Measurements from ENCODE around the gene FAM120A. TPM values are rescaled to one million over a fixed set of nuclear protein-coding genes. Genes with fewer than 3 reads are reported as not detected.
"Not testable (repeated sequence)": the region's sequence is repeated elsewhere in the genome, so short reads cannot be mapped to it uniquely, and the experiment has no call there.

FAM120A gene
- total RNA-seq, 2 donors from 2014 or later: 86.3 to 90.6 TPM

DNA sequence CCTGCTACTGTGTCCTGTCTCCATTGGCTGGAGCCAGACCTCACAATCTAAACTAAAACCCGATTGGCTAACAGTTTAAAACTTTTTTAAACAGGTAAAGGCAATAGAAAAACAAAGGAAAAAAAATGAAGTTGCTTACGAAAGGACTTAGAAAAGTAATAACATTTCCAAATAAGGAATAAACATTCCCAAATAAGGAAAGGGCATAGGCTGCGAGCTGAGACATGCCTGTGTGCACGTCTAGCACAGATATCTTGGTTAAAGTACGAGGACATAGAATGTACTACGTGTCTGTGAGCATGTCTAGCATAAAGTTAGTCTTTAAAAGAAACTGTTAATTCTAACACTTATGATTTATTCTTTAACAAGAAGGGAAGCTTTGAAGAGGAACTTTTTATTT, 15.3 kb upstream of the FAM120A start:
- intact Hi-C loops (cut with DNase I): no loop called here
- TF ChIP-seq POLR2A (IDR thresholded peaks at IDR 0.05) (no peak), POLR2AphosphoS5 (IDR thresholded peaks at IDR 0.05) (no peak)
- TF ChIP-seq, protein P1, sequence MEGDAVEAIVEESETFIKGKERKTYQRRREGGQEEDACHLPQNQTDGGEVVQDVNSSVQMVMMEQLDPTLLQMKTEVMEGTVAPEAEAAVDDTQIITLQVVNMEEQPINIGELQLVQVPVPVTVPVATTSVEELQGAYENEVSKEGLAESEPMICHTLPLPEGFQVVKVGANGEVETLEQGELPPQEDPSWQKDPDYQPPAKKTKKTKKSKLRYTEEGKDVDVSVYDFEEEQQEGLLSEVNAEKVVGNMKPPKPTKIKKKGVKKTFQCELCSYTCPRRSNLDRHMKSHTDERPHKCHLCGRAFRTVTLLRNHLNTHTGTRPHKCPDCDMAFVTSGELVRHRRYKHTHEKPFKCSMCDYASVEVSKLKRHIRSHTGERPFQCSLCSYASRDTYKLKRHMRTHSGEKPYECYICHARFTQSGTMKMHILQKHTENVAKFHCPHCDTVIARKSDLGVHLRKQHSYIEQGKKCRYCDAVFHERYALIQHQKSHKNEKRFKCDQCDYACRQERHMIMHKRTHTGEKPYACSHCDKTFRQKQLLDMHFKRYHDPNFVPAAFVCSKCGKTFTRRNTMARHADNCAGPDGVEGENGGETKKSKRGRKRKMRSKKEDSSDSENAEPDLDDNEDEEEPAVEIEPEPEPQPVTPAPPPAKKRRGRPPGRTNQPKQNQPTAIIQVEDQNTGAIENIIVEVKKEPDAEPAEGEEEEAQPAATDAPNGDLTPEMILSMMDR (IDR thresholded peaks at IDR 0.05): no peak
- 70% methylated on average over 6 of the region's 6 CpGs for WGBS
- no peak overlapping the region for H3K4me3 ChIP-seq
- no peak for DNase-seq (ENCODE audit: low spot score)
- H3K27me3 ChIP-seq (replicated peaks; ENCODE audit: insufficient read depth): no peaks in the 10 kb centered on the region
- no peaks in the 10 kb centered on the region for H3K36me3 ChIP-seq
- H3K9me3 ChIP-seq: no peaks in the 10 kb centered on the region
- no peaks in the 10 kb centered on the region for H3K4me1 ChIP-seq (replicated peaks)
- no peak overlapping the region for H3K27ac ChIP-seq

DNA sequence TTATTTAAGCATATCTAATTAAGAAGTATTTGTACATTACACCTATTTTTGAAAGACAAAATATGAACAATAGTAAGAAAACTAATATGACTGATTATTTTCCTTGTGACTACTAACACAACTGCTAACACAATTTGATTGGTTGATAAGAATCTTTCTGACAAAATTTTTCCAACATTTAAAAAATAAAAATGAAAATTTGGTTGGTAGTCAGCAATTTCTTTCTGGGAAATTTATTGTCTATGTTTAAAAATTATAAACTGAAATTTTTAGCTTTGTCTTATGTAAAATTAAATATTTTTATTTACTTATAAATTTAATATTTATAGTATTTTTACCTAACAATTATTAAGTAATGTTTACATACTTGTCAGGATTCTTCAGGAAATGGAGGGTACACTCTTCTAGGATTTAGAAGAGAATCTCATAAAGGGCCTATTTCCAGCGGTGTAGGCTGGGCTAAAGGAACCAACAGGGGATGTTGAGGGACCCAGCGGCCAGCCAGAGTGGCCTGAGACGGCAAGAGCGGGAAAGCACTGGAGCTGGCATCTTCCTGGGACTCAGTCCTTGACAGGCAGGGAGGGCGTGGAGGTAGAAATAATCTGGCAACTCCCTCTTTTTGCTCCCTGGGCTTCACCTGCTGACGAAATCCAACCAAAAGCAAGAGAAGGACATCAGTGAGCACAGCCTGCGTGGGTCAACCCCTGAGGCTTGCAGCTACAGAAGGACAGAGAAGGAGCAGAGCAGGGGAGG, 14.7 kb upstream of the FAM120A start:
- intact Hi-C loops (cut with DNase I): no loop called here
- TF ChIP-seq POLR2AphosphoS5 (IDR thresholded peaks at IDR 0.05) (no peak), POLR2A (IDR thresholded peaks at IDR 0.05) (no peak)
- TF ChIP-seq, protein P1 (IDR thresholded peaks at IDR 0.05): no peak
- DNase-seq (ENCODE audit: low spot score): no peak
- no peaks in the 10 kb centered on the region for H3K9me3 ChIP-seq
- H3K27me3 ChIP-seq (replicated peaks; ENCODE audit: insufficient read depth): no peaks in the 10 kb centered on the region
- H3K27ac ChIP-seq: no peak overlapping the region
- H3K36me3 ChIP-seq: no peaks in the 10 kb centered on the region
- H3K4me1 ChIP-seq (replicated peaks): no peaks in the 10 kb centered on the region
- 95% methylated on average over 7 of the region's 7 CpGs for WGBS
- H3K4me3 ChIP-seq: no peak overlapping the region

DNA sequence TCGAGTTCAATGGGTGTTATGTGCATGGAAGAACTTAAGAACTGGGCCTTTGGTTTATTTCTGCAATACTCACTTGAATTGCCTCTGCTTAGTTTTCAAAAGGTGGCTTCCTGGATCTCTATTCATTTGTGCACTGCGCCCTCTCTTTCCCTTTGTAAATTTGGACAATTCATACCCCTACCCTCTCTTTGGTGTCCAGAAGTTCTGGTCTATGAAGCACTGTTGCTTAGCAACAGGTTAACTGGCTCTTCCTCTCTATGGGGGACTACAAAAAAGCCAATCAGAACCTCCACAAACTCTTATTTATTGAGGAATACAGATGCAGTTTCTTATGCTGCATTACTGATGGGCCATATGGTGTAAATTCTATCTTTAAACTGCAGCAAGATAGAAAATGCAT, 13.5 kb upstream of the FAM120A start:
- WGBS: 81% methylated on average over 2 of the region's 2 CpGs
- Histone ChIP-seq H3K9me3 (no peaks in the 10 kb centered on the region), H3K4me1 (replicated peaks) (no peaks in the 10 kb centered on the region), H3K4me3 (no peak overlapping the region), H3K27ac (no peak overlapping the region), H3K27me3 (replicated peaks; ENCODE audit: insufficient read depth) (no peaks in the 10 kb centered on the region), H3K36me3 (no peaks in the 10 kb centered on the region)
- no peak for DNase-seq (ENCODE audit: low spot score)
- TF ChIP-seq POLR2AphosphoS5 (IDR thresholded peaks at IDR 0.05): no peak
- TF ChIP-seq, protein P1 (IDR thresholded peaks at IDR 0.05): no peak
- TF ChIP-seq POLR2A (IDR thresholded peaks at IDR 0.05): no peak
- intact Hi-C loops (cut with DNase I): no loop called here

DNA sequence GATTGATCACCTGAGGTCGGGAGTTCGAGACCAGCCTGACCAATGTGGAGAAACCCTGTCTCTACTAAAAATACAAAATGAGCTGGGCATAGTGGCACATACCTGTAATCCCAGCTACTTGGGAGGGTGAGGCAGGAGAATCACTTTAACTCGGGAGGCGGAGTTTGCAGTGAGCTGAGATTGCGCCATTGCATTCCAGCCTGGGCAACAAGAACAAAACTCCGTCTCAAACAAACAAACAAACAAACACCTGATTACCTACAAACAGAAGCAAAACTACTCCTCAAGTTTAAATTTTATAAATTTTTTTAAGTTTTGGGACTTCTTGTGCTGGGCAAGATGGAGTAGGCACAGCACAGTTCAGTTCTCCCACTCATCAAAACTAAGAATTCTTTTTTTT, 12.2 kb upstream of the FAM120A start:
- WGBS: 96% methylated on average over 6 of the region's 6 CpGs
- intact Hi-C loops (cut with DNase I); H3K27ac ChIP-seq; H3K27me3 ChIP-seq (replicated peaks; ENCODE audit: insufficient read depth); H3K4me3 ChIP-seq; H3K4me1 ChIP-seq (replicated peaks); H3K36me3 ChIP-seq; H3K9me3 ChIP-seq; DNase-seq (ENCODE audit: low spot score): not testable (repeated sequence)

- TF ChIP-seq POLR2A (IDR thresholded peaks at IDR 0.05) (no peak), POLR2AphosphoS5 (IDR thresholded peaks at IDR 0.05) (no peak)
- TF ChIP-seq, protein P1 (IDR thresholded peaks at IDR 0.05): no peak
- no peaks in the 10 kb centered on the region for H3K27me3 ChIP-seq (replicated peaks; ENCODE audit: insufficient read depth)
- no peak overlapping the region for H3K4me3 ChIP-seq
- intact Hi-C loops (cut with DNase I): no loop called here
- no peaks in the 10 kb centered on the region for H3K4me1 ChIP-seq (replicated peaks)
- 86% methylated on average over 8 of the region's 8 CpGs for WGBS
- no peak for DNase-seq (ENCODE audit: low spot score)
- no peaks in the 10 kb centered on the region for H3K36me3 ChIP-seq
- H3K27ac ChIP-seq: no peak overlapping the region
- no peaks in the 10 kb centered on the region for H3K9me3 ChIP-seq
These were observed 10.4 kb upstream of the FAM120A start for GRCh38 chr9:93440896-93441580.

Measured in prostate gland (tissue), 2 donors.